ENCODE results near the gene RNF13. TPM values are rescaled to one million over a fixed set of nuclear protein-coding genes. Genes with fewer than 3 reads are reported as not detected.

RNF13 gene
- total RNA-seq, 1 donor from 2014 or later: 124 TPM

- Histone ChIP-seq H3K27me3 (ENCODE audit: control insufficient read depth, insufficient read depth, low read length) (no peaks in the 10 kb centered on the region), H3K36me3 (ENCODE audit: control insufficient read depth, insufficient read depth, low read length) (peaks cover 2% of the 10 kb centered on the region), H3K4me3 (ENCODE audit: low read depth, low read length) (no peak overlapping the region)
- TF ChIP-seq CTCF (IDR thresholded peaks at IDR 0.05; ENCODE audit: insufficient read depth, low read length, severe bottlenecking): no peak
- no peak for DNase-seq (ENCODE audit: low read depth)
- FAIRE-seq: no peak
These were observed 136.2 kb downstream of the RNF13 start for GRCh38 chr3:149949181-149949580.

GRCh38 chr3:149954812-149955211, 141.8 kb downstream of the RNF13 start:
- no peak for TF ChIP-seq CTCF (IDR thresholded peaks at IDR 0.05; ENCODE audit: insufficient read depth, low read length, severe bottlenecking)
- H3K36me3 ChIP-seq (ENCODE audit: control insufficient read depth, insufficient read depth, low read length): peaks cover 3% of the 10 kb centered on the region
- FAIRE-seq (no peak), DNase-seq (ENCODE audit: low read depth) (no peak)
- H3K4me3 ChIP-seq (ENCODE audit: low read depth, low read length): no peak overlapping the region
- no peaks in the 10 kb centered on the region for H3K27me3 ChIP-seq (ENCODE audit: control insufficient read depth, insufficient read depth, low read length)

- peaks cover 1% of the 10 kb centered on the region for H3K36me3 ChIP-seq (ENCODE audit: control insufficient read depth, insufficient read depth, low read length)
- TF ChIP-seq CTCF (IDR thresholded peaks at IDR 0.05; ENCODE audit: insufficient read depth, low read length, severe bottlenecking): no peak
- DNase-seq (ENCODE audit: low read depth) (peak; percentile 37), FAIRE-seq (no peak)
- H3K4me3 ChIP-seq (ENCODE audit: low read depth, low read length): no peak overlapping the region
- no peaks in the 10 kb centered on the region for H3K27me3 ChIP-seq (ENCODE audit: control insufficient read depth, insufficient read depth, low read length)
These were observed 142.4 kb downstream of the RNF13 start for GRCh38 chr3:149955449-149955848.

GRCh38 chr3:149957361-149958125, 144.5 kb downstream of the RNF13 start:
- Histone ChIP-seq H3K36me3 (ENCODE audit: control insufficient read depth, insufficient read depth, low read length) (peaks cover 3% of the 10 kb centered on the region), H3K4me3 (ENCODE audit: low read depth, low read length) (no peak overlapping the region), H3K27me3 (ENCODE audit: control insufficient read depth, insufficient read depth, low read length) (no peaks in the 10 kb centered on the region)
- DNase-seq (ENCODE audit: low read depth) (no peak), FAIRE-seq (no peak)
- TF ChIP-seq CTCF (IDR thresholded peaks at IDR 0.05; ENCODE audit: insufficient read depth, low read length, severe bottlenecking): no peak

- DNase-seq (ENCODE audit: low read depth) (peak; percentile 86), FAIRE-seq (no peak)
- Histone ChIP-seq H3K36me3 (ENCODE audit: control insufficient read depth, insufficient read depth, low read length) (peaks cover 3% of the 10 kb centered on the region), H3K4me3 (ENCODE audit: low read depth, low read length) (no peak overlapping the region), H3K27me3 (ENCODE audit: control insufficient read depth, insufficient read depth, low read length) (no peaks in the 10 kb centered on the region)
- TF ChIP-seq CTCF (IDR thresholded peaks at IDR 0.05; ENCODE audit: insufficient read depth, low read length, severe bottlenecking): no peak
These were observed 145.3 kb downstream of the RNF13 start for GRCh38 chr3:149958171-149958796.

Measured in bronchial epithelial cell (primary cell).